Uterus (tissue), 4 donors: ENCODE results near the gene CADPS2. TPM values are rescaled to one million over a fixed set of nuclear protein-coding genes. Genes with fewer than 3 reads are reported as not detected.

ENCODE experiments used
- DNase-seq, 2 donors: peaks; one replicate each; pipeline ENCODE4 v3.0.0-alpha.2; 2019 to 2020
- H3K27ac ChIP-seq, 2 donors: fragments of 200-600 bp; sonication (generic); 1 replicate in 1 of 2; 2 replicates in 1 of 2; pipeline ENCODE4 v1.5.1; 2016 to 2018
- H3K27me3 ChIP-seq, 2 donors: fragments of 200-600 bp; sonication (generic); one replicate each; pipeline ENCODE4 v1.5.1; 2018 to 2019; ENCODE audit warnings: control low read depth in 1 of 2
- H3K36me3 ChIP-seq, 2 donors: fragments of 200-600 bp; sonication (generic); one replicate each; pipeline ENCODE4 v1.5.1; 2019; ENCODE audit warnings: control low read depth in 1 of 2
- H3K4me1 ChIP-seq, 2 donors: fragments of 200-600 bp; sonication (generic); one replicate each; pipeline ENCODE4 v1.5.1; 2018 to 2019; ENCODE audit warnings: control low read depth in 1 of 2
- H3K4me3 ChIP-seq, 2 donors: fragments of 200-600 bp; sonication (generic); 1 replicate in 1 of 2; 2 replicates in 1 of 2; pipeline ENCODE4 v1.5.1; 2018 to 2019; ENCODE audit warnings: mild to moderate bottlenecking in 1 of 2
- H3K9me3 ChIP-seq, 2 donors: fragments of 200-600 bp; sonication (generic); one replicate each; pipeline ENCODE4 v1.5.1; 2019; ENCODE audit warnings: control low read depth in 1 of 2
- CTCF ChIP-seq, 4 experiments: fragments of 200-600 bp in 2 of 4; fragments of 450-650 bp in 2 of 4; sonication (generic) in 2 of 4; IDR thresholded peaks; one replicate each; pipeline ENCODE4 v1.5.1; 2016 to 2019; ENCODE audit warnings: antibody characterized with exemption in 4 of 4, mild to moderate bottlenecking in 2 of 4, moderate library complexity in 1 of 4
- POLR2A ChIP-seq, 2 donors: fragments of 450-650 bp; IDR thresholded peaks; one replicate each; pipeline ENCODE4 v1.6.1; 2016; ENCODE audit warnings: antibody characterized with exemption in 2 of 2, mild to moderate bottlenecking in 1 of 2, moderate library complexity in 1 of 2
- intact Hi-C: fragments of 100-400 bp; cut with DNase I; formaldehyde crosslinking; loops from one replicate; pipeline ENCODE4 v1.15.1; 2023; ENCODE audit warnings: low total_unique reads
- total RNA-seq, 4 donors: library from RNA; depleted of rRNA in 3 of 4; stranded (reverse); fragments of >200 nt in 3 of 4; gene quantifications; one replicate each; pipeline versions ENCODE4 v1.1.0 to v1.2.4, GENCODE V29; 2014 to 2023
- donor health status: DM: yes; HTN: yes; CAD: no.

Gene CADPS2
- total RNA-seq, 4 donors from 2014 or later: 11.5 to 119 (median 36.8) TPM

GRCh38 chr7:122300956-122301833 lies 585.1 kb downstream of the CADPS2 start:
- Histone ChIP-seq H3K36me3 (no peaks in the 10 kb centered on the region), H3K4me3 (no peak overlapping the region), H3K9me3 (no peaks in the 10 kb centered on the region), H3K27ac (no peak overlapping the region), H3K4me1 (peaks cover 0 to 7% of the 10 kb centered on the region in 2 donors), H3K27me3 (peaks cover 18 to 76% of the 10 kb centered on the region in 2 donors)
- DNase-seq: no peak
- intact Hi-C loops: no loop called here
- TF ChIP-seq POLR2A (IDR thresholded peaks at IDR 0.05) (no peak), CTCF (IDR thresholded peaks at IDR 0.05) (no peak)

- H3K27ac ChIP-seq: no peak overlapping the region
- no peak overlapping the region for H3K4me3 ChIP-seq
- peaks cover 16 to 68% of the 10 kb centered on the region in 2 donors for H3K27me3 ChIP-seq
- H3K9me3 ChIP-seq: no peaks in the 10 kb centered on the region
- DNase-seq: no peak
- intact Hi-C loops: no loop called here
- no peaks in the 10 kb centered on the region for H3K4me1 ChIP-seq
- TF ChIP-seq CTCF (IDR thresholded peaks at IDR 0.05) (no peak), POLR2A (IDR thresholded peaks at IDR 0.05) (no peak)
- no peaks in the 10 kb centered on the region for H3K36me3 ChIP-seq
Measured at GRCh38 chr7:122300211-122300932, 585.9 kb downstream of the CADPS2 start.

- no peak for DNase-seq
- no peaks in the 10 kb centered on the region for H3K9me3 ChIP-seq
- no peak overlapping the region for H3K4me3 ChIP-seq
- peaks cover 12 to 65% of the 10 kb centered on the region in 2 donors for H3K27me3 ChIP-seq
- H3K4me1 ChIP-seq: no peaks in the 10 kb centered on the region
- TF ChIP-seq CTCF (IDR thresholded peaks at IDR 0.05) (no peak), POLR2A (IDR thresholded peaks at IDR 0.05) (no peak)
- intact Hi-C loops: no loop called here
- no peak overlapping the region for H3K27ac ChIP-seq
- H3K36me3 ChIP-seq: no peaks in the 10 kb centered on the region
Measured at GRCh38 chr7:122299624-122300210, 586.5 kb downstream of the CADPS2 start.

- peaks cover 10 to 61% of the 10 kb centered on the region in 2 donors for H3K27me3 ChIP-seq
Measured at GRCh38 chr7:122298618-122299017, 587.6 kb downstream of the CADPS2 start.

More at GRCh38 chr7:122298618-122299017, 587.6 kb downstream of the CADPS2 start:
- Histone ChIP-seq H3K27ac (no peak overlapping the region), H3K4me3 (no peak overlapping the region), H3K9me3 (no peaks in the 10 kb centered on the region), H3K36me3 (no peaks in the 10 kb centered on the region), H3K4me1 (no peaks in the 10 kb centered on the region)
- no peak for DNase-seq
- TF ChIP-seq CTCF (IDR thresholded peaks at IDR 0.05): no peak
- TF ChIP-seq POLR2A (IDR thresholded peaks at IDR 0.05): no peak
- intact Hi-C loops: no loop called here
